CD4-positive, alpha-beta T cell treated with Interleukin-6 for 4 hours (primary cell): ENCODE measurements around the gene UQCRC1.

Source experiments
- DNase-seq: peaks from one replicate; pipeline ENCODE4 v3.0.0-alpha.2; 2020; ENCODE audit warnings: mixed read lengths

Gene UQCRC1

DNA sequence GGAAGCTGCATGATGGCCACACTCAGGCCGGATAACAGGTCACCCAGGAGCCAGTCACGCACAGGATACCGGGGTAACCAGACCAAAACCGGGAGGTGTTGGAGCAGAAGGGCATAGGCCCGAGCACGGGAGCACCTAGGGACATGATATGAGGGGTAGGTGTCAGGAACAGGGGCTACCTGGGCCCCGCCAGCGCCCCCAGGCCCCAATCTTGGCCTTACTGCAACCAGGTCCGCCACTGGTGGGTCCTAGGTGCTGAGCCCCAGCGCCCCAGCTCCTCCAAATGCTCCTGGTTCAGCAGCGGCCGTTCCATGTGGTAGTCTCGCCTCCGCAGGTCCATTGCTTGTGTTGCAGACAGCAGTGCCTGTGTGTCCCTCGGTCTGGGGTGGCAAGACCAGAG lies 23.8 kb upstream of the UQCRC1 start:
- DNase-seq: no peak

DNA sequence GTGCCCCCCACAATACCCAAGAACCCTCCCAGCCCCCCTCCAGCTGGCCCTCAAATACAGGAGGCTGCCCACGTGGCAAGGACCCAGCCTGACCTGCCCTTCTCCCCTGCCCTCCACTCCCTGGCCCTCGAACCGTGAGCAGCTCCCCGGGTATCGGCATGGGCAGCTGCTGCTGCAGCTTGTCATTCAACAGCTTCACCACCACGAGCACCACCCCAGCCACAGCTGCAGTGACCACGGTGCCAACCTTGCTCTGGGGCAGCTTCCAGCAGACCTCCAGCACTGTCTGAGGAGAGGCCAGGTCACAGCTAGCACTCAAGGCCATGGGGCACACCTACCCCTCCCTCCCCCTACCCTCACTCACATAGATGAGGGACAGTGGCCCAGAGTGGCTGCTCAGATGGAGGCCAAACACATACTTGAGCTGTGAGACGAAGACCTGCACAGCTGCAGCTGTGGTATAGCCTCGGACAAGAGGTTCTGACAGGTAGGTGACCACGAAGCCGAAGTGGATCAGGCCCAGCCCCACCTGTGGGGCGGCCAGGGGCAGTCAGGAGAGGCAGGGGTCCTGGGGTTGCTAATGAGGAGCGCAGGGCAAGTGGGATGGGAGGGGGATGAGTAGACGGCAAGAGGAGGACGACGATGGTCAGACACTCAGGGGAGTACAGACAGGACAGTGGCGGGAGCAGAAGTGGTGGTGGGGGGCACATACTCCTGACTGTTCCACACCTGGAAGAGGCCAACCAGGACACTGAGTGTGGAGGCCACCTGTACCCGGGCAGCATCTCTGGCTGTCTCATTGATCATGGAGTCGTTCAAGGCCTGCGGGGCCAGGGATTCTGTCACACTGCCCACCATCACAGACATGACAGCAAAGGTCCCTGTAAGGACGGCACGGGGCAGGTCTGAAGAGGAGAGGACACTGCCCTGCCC lies 22.3 kb upstream of the UQCRC1 start:
- no peak for DNase-seq

DNA sequence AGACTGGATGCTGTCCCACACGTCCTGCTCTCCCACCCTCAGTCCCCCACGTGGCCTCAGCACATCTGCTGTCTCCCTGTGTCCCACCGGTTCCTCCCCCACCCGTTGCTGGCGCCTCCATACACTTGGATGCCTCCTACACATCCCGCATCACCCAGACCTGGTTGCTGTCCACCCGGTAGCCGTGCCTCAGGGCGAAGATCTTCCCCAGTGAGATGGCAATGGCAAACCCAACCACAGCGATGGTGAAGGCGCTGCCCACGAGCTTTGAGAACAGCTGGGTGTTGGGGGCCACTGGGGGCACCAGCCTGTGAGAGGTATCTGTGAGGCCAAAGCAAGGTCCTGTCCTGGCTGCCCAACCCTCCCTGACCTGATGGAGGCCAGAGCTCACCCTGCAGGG lies 21.4 kb upstream of the UQCRC1 start:
- DNase-seq: no peak

DNA sequence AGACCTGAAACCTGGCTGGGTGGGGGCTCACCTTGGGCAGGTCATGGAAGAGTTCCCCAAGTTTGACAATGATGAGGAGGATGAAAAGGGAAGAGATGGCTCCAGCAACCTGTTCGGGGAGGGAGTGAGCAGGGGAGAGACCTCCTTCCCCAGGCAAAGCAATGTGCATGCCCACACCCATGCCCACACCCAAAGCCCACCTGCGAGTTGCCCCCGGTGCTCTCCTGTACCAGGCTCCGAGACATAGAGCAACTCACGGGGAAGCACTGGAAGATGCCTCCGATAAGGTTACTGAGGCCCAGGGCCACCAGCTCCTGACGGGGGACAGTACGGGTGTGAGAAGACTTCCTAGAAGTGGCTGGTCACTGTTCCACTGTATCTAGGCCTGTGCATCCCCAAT lies 21.0 kb upstream of the UQCRC1 start:
- DNase-seq: no peak

DNA sequence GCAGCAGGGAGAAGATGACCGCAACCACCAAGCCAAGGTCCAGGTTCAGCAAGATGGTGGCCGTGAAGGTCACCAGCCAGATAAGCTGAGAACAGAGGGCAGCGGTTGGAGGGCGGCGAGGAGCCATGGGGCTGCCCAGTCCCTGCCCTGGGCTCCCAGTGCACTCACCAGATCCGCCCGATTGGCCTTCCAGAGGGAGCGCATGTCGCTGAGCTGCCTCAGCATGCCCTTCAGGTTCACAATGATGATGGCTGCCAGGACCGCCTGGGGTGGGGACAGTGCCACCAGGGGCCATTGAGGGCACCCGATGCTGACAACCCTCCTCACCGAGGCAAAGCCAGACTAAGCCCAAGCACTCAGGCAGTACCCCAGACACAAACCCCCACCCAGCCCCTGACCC lies 20.4 kb upstream of the UQCRC1 start:
- no peak for DNase-seq

DNA sequence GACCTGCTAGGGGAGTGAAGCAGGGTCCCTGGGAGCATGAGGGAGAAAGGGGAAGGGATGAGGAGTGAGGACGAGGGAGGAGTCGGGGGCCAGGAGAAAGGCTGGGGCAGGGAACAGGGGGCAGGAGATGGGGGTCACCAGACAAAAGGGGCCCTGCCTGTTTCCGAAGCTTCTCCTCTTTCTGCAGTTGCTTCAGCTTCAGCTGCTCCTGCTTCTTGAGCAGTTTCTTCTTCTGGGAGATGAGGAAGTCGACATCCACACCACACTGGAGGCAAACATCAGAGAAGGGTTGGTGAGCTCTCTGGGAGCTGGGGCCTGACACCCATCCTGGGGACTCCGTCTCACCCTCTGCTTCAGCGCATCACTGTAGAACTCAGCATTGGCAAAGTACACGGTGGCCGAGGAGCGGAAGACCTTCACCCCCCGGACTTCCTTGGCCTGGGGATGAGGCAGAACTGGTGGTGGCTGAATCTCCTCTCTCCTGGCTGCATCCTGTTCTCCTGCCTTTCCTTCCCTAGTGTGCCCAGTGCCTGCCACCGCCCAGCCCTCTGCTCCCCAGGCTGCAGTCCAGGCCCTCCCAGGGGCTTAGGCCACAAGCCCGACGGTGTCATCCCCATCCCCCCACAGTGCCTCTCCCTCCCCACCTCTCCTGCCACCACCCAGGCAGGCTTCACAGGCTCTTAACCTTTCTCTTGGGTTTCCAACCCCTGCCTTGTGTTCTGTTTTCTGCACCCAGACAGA lies 19.0 kb upstream of the UQCRC1 start:
- no peak for DNase-seq

DNA sequence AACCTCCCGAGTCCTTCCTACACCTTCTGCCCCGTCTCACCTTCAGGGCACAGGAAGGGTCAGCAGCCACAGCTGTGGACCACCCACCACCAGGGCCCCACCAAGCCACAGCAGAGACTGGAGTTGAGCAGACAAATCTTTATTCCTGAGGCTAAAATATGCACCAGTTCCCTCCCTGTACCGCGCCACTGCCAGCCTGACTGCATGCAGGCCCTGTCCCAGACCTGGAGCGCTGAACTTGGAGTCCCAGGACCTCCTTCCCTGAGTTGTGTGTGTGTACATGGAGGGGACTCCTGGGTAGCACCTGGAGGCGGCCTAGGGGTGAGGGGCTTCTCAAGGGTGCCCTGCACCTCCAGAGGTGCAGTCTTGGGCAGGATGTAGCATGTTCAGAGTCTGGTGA lies 16.2 kb upstream of the UQCRC1 start:
- DNase-seq: no peak

DNA sequence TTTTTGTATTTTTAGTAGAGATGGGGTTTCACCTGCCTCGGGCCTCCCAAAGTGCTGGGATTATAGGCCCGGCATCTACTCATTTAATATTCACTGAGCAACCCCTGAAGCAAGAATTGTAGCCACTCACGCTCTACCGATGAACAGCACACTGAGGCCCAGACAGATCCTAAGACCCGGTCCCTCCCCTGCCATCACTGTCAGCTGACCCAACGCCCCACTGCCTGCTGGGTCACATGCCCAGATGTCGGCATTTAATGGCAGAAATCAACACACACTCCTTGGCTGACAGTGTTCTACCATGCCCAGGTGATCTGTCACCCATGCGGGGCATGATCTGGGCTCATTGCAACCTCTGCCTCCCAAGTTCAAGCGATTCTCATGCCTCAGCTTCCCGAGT lies 15.3 kb upstream of the UQCRC1 start:
- no peak for DNase-seq

DNA sequence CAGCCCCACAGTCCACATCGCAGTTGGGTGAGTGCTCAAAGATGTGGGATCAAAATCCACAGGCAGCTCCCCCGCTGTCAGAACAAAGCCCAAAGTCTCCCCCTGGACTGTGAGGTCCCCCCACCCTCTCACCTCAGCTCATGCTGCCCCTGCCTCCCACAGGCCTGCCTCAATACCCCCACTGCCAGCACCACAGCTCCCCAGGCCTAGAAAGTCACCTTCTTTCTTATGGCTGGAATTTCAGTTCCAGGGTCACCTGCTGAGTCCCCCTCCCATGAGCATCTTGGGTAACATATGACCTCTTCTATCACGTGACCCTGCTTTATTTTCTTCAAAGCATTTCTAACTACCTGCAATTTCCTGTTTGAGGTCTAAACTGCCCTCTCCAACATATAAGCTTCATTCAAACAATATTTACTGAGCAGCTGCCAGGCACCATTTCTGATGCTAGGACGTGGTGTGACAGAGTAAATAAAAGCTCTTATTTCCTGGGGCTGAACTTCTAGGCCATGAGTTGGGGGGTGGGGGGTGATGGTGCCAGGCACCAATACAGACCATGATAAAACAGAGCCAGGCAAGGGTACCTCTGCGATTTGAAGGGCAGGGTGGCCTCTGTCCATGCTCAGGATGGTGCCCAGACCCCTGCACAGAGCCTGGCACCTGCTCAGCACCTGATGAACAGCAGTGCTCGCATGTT lies 14.6 kb upstream of the UQCRC1 start:
- DNase-seq: no peak

DNA sequence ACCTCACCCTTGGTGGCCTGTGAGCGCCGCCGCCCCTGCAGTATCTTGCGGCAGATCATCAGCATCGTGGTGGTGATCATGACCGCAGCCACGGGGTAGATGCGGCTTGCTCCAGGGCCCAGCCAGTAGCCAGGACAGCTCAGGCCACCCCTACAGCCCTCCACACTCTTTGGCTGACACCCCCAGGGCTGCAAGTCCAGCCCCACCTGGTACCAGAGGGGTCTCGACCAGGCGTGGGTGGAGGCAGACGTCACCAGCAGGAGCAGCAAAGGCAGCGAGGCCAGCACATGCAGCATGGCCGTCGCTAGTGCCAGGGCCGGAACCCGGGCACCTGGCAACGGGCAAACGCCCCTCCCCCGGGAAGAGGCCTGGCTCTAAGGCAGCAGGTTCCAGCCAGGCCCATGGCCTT lies 12.0 kb upstream of the UQCRC1 start, which contains the start of gene TMEM89:
Gene TMEM89 (minus strand): TSS at position 309 of the 409 bp plus-strand sequence. CDS start 13 bp downstream, at position 296.
- no peak for DNase-seq

DNA sequence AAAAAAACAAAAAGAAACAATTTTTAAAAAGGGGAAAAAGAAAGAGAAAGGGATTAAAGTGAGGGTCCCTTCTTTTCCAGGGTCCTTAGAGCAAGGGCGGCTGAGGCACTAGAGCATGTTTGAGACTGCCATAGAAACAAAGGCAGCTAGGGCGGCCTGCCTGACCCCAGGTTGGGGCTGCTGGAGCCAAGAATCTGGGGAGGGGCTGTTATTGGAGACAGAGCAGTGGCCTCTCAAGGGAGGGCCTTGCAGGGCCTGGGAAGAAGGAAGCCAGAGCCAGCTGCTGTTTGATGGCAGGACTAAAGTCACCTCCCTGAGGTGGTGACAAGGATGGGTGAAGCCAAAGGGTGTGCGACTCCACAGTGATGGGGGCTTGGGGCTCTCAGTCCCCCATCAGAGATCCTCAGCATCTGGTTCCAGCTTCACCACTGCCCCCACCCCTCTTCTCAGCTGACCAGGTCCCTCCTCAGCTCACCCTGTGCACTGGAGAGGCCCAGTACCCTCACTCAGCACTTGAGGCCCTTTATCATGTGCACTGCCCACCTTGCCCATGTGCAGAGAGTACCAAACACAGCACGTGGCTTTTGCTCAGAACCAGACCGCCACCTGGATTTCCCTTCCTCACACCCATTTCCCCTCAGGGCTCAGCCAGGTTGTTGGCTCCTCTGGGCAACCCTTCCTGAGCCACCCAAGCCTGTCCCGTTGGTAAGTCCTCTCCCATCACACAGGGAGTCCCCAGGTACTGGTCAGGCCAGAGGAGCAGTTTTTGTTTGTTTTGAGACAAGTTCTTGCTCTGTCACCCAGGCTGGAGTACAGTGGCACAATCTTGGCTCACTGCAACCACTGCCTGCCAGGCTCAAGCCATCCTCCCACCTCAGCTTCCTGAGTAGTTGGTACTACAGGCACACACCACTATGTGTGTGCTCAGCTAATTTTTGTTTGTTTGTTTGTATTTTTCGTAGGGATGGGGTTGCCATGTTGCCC lies 10.4 kb upstream of the UQCRC1 start:
- no peak for DNase-seq

DNA sequence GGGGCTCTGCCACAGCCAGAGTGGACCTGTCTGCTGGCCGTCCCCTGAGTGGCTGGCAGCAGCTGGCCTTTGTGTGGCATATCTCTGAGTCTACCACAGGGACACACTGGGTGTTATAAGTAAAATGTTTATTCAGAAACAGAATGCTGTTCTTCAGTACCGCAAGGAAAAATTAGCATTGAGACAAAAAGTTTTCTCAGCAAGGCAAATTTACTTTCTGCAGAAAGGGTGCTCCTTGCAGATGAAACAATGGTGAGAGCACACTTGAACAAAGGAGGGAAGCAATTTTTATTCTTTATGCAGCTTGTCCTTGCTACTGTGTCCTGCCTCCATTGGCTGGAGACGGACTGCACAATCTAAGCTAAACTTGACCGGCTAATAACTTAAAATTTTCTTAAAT lies 8.1 kb upstream of the UQCRC1 start:
- DNase-seq: no peak

DNA sequence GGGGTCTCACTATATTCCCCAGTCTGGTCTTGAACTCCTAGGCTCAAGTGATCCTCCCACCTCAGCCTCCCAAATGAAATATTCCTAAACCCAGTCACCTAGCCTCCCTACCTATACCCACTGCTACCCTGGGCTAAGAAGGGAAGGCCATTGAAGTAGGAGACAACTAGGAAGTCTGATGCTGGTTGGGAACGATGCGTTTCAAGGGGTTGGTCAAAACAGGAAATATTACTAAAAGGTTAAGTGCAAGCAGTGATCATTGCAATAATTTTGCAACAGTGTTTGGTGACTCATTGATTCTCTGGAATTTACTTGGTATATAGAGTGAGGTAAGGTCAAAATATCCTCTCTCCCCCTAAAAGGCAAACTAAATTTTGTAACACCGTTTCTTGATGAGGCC lies 4.6 kb upstream of the UQCRC1 start:
- no peak for DNase-seq

DNA sequence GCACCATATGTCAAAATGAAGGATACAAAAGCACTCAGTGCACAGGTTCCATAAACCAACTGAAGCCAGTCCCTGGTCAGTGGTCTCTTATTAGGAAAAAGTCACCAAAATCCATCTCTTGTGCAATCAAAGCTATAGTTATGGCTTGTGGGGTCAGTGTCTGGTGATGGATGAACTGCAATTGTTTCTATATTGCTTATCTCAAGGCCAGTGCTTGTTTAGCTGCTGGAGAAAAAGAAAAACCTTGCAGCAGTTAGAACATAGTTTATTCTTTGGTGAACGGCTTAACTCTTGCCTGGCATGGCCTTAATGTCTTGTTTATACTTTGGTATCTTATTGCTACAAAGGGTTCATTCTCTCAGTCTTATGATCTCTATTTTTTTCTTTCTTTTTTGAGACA lies 2.9 kb upstream of the UQCRC1 start:
- DNase-seq: no peak

DNA sequence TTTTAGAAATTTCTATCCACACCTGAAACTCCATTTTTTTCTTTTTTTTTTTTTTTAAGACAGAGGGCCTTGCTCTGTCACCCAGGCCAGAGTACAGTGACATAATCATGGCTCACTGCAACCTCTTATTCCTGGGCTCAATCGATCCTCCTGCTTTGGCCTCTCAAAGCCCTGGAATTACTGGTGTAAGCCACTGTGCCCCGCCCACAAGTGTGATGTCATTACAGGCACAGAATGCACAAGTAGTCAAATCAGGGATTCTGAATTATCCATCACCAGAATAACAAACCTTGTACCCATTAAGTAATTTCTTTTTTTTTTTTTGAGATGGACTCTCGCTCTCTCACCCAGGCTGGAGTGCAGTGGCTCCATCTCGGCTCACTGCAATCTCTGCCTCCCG lies 1.9 kb downstream of the UQCRC1 start:
- peak; percentile 29 for DNase-seq

DNA sequence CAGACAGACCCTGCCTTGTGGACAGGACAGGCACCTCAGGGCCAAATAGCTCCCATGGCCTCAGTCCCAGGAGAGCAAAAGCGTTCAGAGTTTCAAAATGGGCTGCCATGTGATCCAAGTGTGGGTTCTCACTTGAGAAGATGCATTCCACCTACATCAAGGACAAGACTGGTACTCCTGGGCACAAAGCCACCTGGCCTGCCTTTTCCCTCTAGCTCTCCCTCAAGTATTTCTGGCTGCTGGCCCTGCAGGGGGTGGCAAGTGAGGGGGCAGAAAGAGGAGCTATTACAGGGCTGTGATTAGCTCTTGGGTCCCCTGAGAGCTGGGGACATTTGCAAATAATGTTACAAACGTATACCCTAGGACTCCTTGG lies 7.8 kb downstream of the UQCRC1 start:
- DNase-seq: no peak

DNA sequence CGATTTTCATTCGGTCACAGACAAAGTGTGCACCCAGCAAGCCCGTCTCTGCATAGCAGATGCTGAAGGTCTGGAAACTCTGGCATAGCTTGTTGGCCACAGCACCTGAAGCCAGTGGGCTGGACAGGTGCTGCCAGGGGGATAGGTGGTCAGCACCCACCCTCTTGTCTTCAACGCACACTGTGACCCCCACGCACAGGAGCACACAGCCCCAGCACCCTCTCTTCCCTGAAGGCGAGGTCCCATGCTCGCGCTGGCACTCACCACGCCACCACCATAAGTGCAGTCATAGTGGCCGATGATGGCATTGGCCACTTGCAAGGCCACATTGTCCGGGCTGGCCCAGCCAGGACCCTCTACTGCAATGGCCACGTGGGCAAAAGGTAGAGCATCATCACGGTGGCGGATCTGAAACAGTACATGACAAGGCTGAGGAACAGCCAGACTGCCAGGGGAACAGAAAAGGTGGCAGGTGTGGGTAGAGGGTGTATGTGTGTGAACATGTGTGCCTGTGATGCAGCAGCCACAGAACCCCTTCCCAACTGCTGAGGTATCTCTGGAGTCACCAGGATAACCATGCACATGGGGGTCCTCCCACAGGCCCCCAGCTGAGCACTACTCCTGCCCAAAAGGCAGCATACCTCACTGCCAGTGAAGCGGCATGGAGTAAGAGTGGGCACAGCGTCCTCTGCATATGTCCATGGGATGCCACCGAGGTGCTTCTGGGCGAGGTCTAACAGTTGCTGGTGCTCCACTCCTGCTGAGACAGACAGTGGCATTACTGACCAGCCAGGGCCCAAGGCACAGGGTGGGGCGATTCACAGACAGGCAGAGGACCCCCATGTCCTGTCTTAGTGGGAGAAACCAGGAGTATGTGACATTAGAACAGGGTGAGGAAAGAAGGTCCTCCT lies 8.5 kb downstream of the UQCRC1 start:
- DNase-seq: no peak

DNA sequence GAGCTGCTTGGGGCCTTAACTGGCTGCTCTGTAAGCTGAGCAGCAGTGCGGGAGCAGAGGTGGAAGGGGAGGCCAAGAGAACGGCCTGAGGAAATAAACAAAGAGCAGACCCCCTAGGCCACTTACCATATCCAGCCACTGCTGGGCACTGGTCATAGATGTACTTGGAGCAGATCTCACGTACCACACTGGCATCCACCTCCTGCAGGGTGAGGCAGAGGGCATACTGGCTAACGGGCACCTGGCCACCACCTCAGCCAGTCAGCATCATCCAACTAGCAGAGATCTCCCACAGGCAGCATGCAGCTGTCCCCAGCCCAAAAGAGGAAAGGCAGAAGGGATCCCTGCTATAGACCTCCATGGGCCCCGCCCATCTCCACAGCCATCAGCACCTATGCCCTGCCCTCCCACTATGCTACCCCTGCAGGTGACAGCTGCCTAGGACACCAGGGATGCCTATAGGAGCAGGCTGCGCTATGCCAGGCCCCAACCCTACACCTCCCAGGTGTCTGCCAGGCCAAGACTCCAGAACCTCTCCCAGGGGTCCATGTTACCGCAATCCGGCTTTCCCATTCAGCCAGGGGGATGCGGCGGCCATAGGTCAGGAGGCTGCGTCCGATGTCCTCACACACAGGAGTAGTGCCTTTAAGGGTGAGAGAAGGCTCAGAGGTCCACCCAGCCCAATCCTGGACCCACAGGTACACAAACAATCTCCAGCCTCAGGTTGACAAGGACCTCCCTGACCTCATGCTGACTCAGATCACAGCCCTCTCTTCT lies 9.7 kb downstream of the UQCRC1 start:
- no peak for DNase-seq

DNA sequence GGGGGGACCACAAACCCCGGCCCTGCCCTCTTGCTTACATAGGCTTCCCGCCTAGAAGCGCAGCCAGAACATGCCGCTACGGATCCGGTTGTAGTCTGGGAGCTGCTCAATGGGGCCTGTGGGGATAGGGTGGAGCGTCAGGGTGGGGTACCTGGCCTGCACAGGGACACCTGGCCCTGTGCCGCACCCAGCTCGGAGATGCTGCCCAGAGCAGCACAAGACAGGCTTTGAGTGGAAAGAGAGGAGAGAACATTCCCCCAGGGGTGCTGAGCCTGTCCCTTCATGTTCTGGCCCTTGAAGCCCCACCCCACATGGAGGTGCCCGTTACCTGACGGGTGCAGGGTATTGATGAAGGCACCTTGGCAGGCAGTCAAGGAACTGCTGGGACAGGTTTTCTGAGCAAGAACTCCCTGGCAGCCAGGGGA lies 10.4 kb downstream of the UQCRC1 start:
- no peak for DNase-seq
